Measurements from ENCODE around the gene CACNG7. TPM values are rescaled to one million over a fixed set of nuclear protein-coding genes. Genes with fewer than 3 reads are reported as not detected.

The CACNG7 gene
- total RNA-seq, 1 experiment from 2014 or later, result 22.7 TPM

DNA sequence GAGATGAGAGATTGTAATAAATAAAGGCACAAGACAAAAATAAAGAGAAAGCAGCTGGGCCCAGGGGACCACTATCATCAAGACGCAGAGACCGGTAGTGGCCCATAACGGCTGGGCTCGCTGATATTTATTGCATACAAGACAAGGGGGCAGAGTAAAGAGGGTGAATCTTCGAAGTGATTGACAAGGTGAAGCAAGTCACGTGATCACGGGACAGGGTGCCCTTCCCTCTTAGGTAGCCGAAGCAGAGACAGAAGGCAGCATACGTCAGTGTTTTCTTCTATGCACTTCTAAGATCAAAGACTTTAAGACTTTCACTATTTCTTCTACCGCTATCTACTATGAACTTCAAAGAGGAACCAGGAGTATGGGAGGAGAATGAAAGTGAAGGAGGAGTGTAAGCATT, 31.7 kb upstream of the CACNG7 start:
- Histone ChIP-seq H3K14ac (ENCODE audit: insufficient read depth, low read length) (no peak overlapping the region), H3K4me1 (ENCODE audit: insufficient read depth, low read length) (no peaks in the 10 kb centered on the region; the same call in 1 of the 2 replicates), H2AK5ac (ENCODE audit: insufficient read length, low read length) (no peak overlapping the region), H3T11ph (ENCODE audit: low read length) (no peak overlapping the region), H3K79me1 (ENCODE audit: insufficient read depth, low read depth, low read length, poor library complexity, severe bottlenecking) (no peaks in the 10 kb centered on the region), H2BK5ac (ENCODE audit: insufficient read length, low read length) (no peak overlapping the region), H2BK20ac (ENCODE audit: low read depth, low read length, poor library complexity, severe bottlenecking) (no peak overlapping the region), H4K20me1 (ENCODE audit: control insufficient read depth, insufficient read depth, insufficient read length) (no peaks in the 10 kb centered on the region), H3K23ac (ENCODE audit: insufficient read length, low read depth, low read length) (no peak overlapping the region), H3K18ac (ENCODE audit: insufficient read length, low read depth, low read length) (no peak overlapping the region), H2BK12ac (ENCODE audit: insufficient read length, low read depth, low read length) (no peak overlapping the region), H3K23me2 (ENCODE audit: insufficient read length, low read depth, low read length, poor library complexity, severe bottlenecking) (peaks cover 23% of the 10 kb centered on the region), H2BK15ac (ENCODE audit: low read depth, low read length) (no peak overlapping the region), H3K27ac (ENCODE audit: insufficient read length, low read depth, low read length) (no peak overlapping the region), H3K4me2 (ENCODE audit: insufficient read depth, insufficient read length, low read length) (no peak overlapping the region), H3K9me3 (ENCODE audit: control insufficient read depth, low read depth, low read length) (no peaks in the 10 kb centered on the region), H2BK120ac (ENCODE audit: low read depth, low read length, poor library complexity, severe bottlenecking) (no peak overlapping the region), H4K5ac (ENCODE audit: insufficient read length, low read depth, low read length) (no peak overlapping the region), H3K9ac (ENCODE audit: extremely low read depth, insufficient read length, low read length) (no peak overlapping the region), H3K56ac (ENCODE audit: insufficient read length, low read depth, low read length) (no peak overlapping the region), H2AFZ (ENCODE audit: low read length) (no peak overlapping the region), H4K91ac (ENCODE audit: insufficient read length, low read depth, low read length) (no peak overlapping the region), H4K8ac (replicated peaks; ENCODE audit: insufficient read length, low read depth, low read length) (no peak overlapping the region), H3K4ac (ENCODE audit: low read depth, low read length) (no peak overlapping the region), H3K27me3 (ENCODE audit: insufficient read depth, low read length) (no peaks in the 10 kb centered on the region), H3K79me2 (ENCODE audit: insufficient read depth, low read length) (no peaks in the 10 kb centered on the region)
- TF ChIP-seq, protein P1, sequence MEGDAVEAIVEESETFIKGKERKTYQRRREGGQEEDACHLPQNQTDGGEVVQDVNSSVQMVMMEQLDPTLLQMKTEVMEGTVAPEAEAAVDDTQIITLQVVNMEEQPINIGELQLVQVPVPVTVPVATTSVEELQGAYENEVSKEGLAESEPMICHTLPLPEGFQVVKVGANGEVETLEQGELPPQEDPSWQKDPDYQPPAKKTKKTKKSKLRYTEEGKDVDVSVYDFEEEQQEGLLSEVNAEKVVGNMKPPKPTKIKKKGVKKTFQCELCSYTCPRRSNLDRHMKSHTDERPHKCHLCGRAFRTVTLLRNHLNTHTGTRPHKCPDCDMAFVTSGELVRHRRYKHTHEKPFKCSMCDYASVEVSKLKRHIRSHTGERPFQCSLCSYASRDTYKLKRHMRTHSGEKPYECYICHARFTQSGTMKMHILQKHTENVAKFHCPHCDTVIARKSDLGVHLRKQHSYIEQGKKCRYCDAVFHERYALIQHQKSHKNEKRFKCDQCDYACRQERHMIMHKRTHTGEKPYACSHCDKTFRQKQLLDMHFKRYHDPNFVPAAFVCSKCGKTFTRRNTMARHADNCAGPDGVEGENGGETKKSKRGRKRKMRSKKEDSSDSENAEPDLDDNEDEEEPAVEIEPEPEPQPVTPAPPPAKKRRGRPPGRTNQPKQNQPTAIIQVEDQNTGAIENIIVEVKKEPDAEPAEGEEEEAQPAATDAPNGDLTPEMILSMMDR (conservative IDR thresholded peaks at IDR 0.05), result no peak
- Mint-ChIP-seq H3K9me3 (no peaks in the 10 kb centered on the region), H3K4me3 (no peak overlapping the region; a peak in 1 of 5 replicates), H3K36me3 (ENCODE audit: insufficient read depth in 1 of 3, low read depth in 3 of 3) (peaks cover 19 to 36% (median 32%) of the 10 kb centered on the region in 3 experiments; a peak in 6 of 7 replicates), H3K4me1 (peaks cover 14 to 24% of the 10 kb centered on the region in 2 experiments), H3K27me3 (ENCODE audit: low read depth) (no peaks in the 10 kb centered on the region), H3K27ac (peak overlapping the region in 1 of 3 experiments; percentile 40; a peak in 2 of 7 replicates)
- no CpG with 5 or more reads among the region's 10 CpGs for WGBS (ENCODE audit: extremely low coverage, insufficient read length, low lambda C conversion rate)
- no peak for DNase-seq
